Fibroblast of the conjunctiva (primary cell): ENCODE data around the gene KNCN.

Source experiments
- DNase-seq: peaks from one replicate; pipeline ENCODE4 v3.0.0-alpha.2; 2010; ENCODE audit warnings: low read depth

The KNCN gene

DNA sequence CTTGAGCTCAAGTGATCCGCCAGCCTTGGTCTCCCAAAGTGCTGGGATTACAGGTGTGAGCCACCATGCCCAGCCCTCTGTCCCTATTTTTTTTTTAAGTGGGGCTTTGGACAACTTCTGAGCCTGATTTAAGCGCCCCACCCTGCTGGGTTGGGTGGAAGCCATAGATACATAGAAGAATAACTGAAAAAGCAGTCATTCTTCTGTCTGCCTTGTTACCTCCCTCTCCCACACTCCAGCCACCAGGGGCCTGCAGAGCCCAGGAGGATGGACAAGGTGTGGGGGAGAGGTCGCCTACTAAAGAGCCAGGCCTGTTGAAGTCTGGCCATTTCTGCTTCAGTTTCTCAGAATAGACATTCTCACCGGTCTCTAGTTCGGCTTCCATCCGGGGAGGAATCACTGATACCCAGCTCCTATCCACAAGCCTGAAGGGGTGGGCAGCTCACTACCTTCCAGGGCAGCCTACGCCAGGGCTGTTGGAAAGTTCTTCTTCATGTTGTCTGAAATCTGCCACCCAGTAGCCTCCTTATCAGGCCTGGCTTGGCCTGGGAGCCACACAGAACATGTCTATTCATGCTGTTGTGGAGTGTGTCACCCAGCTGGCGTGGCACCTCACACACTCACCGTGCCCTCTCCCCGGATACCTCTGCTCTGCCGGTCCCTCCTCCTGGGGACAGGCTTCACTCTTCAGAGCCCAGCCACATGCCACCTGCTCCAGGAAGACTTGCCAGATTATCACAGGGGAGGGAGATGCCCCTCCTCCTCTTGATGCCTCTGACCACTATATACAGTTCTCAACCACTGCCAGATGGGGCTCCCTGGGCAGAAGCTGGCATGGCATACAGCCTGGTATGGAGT is 27.7 kb downstream of the KNCN start:
- DNase-seq, result no peak

- DNase-seq, result no peak
Observed at GRCh38 chr1:46522969-46523320, 28.5 kb downstream of the KNCN start.

DNA sequence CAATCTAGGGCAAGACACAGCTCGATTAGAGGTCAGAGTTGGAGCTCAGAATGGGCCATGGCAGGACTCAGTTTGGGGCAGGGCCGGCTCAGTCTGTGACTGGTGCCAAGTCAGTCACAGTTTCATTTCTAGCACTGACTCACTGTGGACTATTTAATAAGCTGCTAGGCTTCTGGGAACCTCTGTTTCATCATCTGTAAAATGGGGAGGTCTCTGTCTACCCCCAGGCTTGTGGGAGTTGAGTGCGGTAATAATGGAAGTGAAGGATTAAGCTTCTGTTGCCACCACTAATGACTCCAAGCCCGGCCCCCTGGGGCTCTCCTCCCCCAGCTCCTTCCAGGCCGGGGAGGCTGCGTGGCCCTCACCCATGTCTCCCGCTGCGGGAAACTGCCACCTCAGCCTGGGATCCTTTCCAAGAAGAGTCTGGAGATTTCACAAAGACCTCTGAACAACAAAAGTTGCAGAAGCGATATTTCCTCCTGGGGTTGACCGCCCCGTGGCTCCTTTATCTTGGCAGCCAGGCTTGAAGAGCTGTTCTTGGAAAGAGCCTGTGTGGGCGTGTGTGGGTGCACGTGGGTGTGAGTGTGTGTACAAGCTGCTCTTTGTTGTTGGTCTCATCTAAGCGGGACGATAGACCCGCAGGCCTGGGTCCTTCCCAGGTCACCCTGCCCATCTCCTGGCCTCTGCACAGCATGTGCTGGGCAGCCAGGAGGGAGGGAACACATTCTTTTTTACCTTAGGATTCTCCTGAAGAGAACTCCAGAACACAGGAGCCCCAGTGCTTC is 29.1 kb downstream of the KNCN start:
- DNase-seq, result peak; percentile 36

DNA sequence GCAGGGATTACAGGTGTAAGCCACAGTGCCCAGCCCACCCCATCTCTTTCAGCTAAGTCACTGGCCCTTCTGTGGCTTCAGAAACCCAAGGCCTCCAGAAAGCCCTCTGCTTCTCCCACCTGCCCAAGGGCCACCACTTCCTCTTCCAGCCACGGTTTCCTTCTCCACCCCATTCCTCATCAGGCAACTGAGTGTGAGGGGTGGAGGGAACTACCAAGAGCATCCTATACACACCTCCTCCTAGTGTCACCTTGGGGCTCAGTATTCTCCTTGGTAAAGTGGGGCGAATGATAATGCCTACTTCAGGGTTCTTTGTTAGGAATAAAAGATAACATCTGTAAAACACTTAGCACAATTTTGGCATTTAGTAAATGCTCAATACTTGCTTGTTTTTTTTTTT is 30.0 kb downstream of the KNCN start:
- no peak for DNase-seq

DNA sequence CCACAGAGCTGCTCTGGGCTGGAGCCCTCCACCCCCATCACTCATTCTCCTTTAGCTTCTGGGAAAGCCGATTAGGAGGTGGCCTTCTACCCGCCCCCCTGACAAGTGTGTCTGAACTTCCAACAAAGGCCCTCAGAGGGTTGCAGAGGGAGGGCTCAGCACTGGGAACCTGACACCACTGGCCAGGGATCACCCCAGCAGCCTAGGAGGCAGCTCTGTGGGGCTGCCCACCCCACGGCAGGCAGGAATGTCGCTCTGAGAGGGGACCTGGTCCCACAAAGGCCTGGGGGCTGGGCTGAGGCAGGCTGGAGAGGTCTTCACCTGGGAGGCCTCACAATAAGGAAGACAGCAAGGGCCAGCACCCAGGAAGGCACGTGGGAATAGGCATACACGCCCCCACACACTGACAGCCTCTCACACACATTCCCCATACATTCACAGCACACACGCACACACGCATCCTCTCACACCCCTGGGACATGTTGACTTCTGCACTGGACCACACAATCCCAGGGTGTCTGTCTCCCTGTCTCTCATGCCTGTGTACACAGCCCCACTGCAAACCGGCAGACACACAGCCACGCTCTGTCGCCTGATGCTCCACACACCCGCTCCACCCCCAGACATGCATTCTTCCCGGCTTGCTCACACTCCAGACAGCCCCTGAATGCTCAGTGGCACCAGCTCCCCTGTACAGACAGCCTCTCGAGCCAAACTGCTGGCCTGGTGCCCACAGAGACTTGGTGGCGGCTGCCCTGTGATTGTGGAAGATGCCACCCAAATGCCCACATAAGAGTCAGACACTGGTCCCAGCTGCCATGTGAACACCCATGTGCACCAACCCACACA is 31.2 kb downstream of the KNCN start:
- peak; percentile 28 for DNase-seq

DNA sequence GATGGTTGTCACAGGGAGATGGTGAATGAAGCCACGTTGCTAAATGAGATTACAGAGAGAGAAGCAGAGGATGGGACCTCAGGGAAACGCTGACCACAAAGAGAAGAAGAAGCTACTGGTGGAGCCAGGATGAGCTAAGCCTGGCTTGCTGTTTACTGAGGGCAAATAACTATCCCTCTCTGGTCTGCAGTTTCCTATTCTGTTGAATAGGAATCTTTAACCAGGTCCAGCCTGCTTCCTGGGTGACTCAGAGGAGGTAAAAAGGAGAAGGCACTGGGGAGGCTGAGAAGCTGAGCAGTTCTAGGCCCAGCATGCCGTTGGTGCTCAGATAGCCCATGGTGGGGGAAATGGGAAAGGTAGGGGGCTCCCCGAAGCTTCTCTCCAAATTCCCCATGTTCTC is 32.2 kb downstream of the KNCN start:
- no peak for DNase-seq

- no peak for DNase-seq
Observed at GRCh38 chr1:46517932-46518498, 33.4 kb downstream of the KNCN start.

GRCh38 chr1:46517010-46517600 is 34.3 kb downstream of the KNCN start:
- no peak for DNase-seq

- no peak for DNase-seq
Observed at GRCh38 chr1:46516200-46516950, 35.1 kb downstream of the KNCN start.

DNA sequence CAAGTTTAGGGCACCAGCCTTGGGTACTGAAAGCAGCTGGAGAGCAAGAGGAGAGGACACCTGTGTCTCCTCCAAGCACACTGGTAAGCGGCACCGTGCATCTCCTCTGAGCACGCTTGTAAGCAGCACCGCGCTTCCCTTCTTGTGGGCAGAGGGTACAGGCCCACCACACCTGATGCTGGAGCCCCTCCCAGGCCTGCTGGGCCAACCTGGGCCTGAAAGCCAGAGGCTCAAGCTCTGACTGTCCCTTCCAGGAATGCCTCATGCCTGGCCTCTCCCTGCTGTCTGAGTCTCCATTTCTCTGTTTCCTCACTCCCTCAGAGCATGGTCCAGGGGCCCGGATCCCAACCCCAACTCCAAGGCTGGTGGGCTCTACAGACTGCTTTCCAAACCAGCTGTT is 35.9 kb downstream of the KNCN start:
- no peak for DNase-seq

GRCh38 chr1:46513536-46513935 is 37.9 kb downstream of the KNCN start:
- no peak for DNase-seq

- no peak for DNase-seq
Observed at GRCh38 chr1:46512792-46513190, 38.7 kb downstream of the KNCN start.

- no peak for DNase-seq
Observed at GRCh38 chr1:46512135-46512791, 39.2 kb downstream of the KNCN start.

DNA sequence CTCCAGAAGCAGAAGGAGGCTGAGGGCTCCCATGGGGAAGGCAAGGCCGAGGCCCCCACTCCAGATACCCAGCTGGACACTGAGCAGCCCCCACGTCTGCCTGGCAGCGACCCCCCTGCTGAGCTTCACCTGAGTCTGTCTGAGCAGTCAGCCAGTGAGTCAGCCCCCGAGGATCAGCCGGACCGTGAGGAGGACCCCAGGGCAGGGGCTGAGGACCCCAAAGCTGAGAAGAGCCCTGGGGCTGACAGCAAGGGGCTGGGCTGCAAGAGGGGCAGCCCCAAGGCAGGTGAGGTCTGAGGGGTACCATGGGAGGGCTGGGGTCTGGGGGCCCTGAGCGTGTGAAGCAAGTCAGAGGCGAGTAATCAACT is 40.5 kb downstream of the KNCN start:
- DNase-seq, result no peak

DNA sequence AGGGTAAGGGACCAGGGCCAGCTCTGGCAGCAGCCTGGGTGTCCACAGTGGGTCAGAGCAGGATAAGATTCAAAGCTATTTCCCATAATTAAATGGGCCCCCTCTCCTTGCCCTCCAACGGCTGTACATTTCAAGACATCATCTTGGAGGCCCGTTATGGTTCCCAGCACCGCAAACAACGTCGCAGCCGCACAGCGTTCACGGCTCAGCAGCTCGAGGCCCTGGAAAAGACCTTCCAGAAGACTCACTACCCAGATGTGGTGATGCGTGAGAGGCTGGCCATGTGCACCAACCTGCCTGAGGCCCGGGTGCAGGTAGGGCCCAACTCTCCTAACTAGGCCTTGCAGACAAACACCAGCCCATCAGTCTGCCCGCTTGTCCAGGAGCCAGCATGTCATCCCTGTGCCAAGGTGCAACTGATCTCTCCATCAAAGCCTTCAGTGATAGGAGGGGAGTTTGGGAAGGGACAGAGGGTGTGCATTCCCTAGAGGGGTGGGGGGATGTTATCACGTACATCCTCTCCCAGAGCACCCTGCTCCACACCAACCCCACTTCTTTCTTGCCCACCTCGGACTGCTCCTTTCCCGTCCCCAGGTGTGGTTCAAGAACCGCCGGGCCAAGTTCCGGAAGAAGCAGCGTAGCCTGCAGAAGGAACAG is 41.0 kb downstream of the KNCN start:
- no peak for DNase-seq

- no peak for DNase-seq
Observed at GRCh38 chr1:46508757-46509156, 42.7 kb downstream of the KNCN start.

GRCh38 chr1:46506470-46507219 is 44.8 kb downstream of the KNCN start:
- DNase-seq, result no peak

- DNase-seq, result no peak
Observed at GRCh38 chr1:46503421-46503820, 48.0 kb downstream of the KNCN start.

DNA sequence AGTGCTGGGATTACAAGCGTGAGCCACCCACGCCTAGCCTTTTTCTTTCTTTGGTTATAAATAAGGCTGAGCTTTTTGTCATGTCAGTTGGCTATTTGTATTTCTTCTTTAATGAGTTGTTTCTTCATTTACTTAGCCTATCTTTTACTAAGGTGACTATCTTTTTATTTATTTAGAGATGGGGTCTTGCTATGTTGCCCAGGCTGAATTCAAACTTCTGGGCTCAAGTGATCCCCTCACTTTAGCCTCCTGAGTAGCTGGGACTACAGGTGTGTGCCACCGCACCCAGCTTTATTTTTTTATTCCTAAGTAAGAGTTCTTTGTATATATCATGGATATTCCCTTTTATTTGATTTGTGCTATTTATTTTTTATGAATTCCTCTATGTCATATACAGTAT is 49.9 kb downstream of the KNCN start:
- DNase-seq, result no peak
